Neural cell (in vitro differentiated cells): Measurements from ENCODE around the gene OTOG. TPM values are rescaled to one million over a fixed set of nuclear protein-coding genes. Genes with fewer than 3 reads are reported as not detected.

Experiments used
- H2AFZ ChIP-seq: fragments of 200-600, 300-800 bp; sonication (generic), shearing (Covaris generic); 2 replicates; pipeline ENCODE4 v1.6.0; 2014; ENCODE audit warnings: low read depth, mild to moderate bottlenecking, antibody characterized with exemption, low read length, moderate library complexity
- H3F3A ChIP-seq: fragments of 200-600 bp; shearing (Covaris generic); 2 replicates; pipeline ENCODE4 v1.6.1; 2016; ENCODE audit warnings: mild to moderate bottlenecking, moderate library complexity, mixed read lengths, antibody characterized with exemption, low read length; ENCODE audit not compliant: insufficient read depth, poor library complexity, severe bottlenecking
- H3K27ac ChIP-seq: fragments of 200-600, 300-800 bp; sonication (generic), shearing (Covaris generic); 2 replicates; pipeline ENCODE4 v1.5.1; 2014; ENCODE audit warnings: mild to moderate bottlenecking, low read length, moderate library complexity
- H3K27me3 ChIP-seq: fragments of 300-800, 200-600 bp; sonication (generic), shearing (Covaris generic); 2 replicates; pipeline ENCODE4 v1.6.0; 2014; ENCODE audit warnings: mild to moderate bottlenecking, low read depth, low read length, moderate library complexity; ENCODE audit not compliant: insufficient read depth
- H3K36me3 ChIP-seq: fragments of 300-800, 200-600 bp; sonication (generic), shearing (Covaris generic); 2 replicates; pipeline ENCODE4 v1.5.1; 2014; ENCODE audit warnings: mild to moderate bottlenecking, antibody characterized with exemption, low read length, moderate library complexity; ENCODE audit not compliant: insufficient read depth
- H3K4me2 ChIP-seq: fragments of 300-800, 200-600 bp; sonication (generic), shearing (Covaris generic); 2 replicates; pipeline ENCODE4 v1.6.0; 2014; ENCODE audit warnings: mild to moderate bottlenecking, low read length
- H3K4me3 ChIP-seq: fragments of 300-800, 200-600 bp; sonication (generic), shearing (Covaris generic); 2 replicates; pipeline ENCODE4 v1.5.1; 2014; ENCODE audit warnings: mild to moderate bottlenecking, low read length, moderate library complexity
- H3K79me2 ChIP-seq: fragments of 200-600 bp; shearing (Covaris generic); replicated peaks from 2 replicates; pipeline ENCODE4 v1.6.0; 2014; ENCODE audit warnings: mild to moderate bottlenecking, low read length, moderate library complexity; ENCODE audit not compliant: insufficient read depth
- H3K9ac ChIP-seq: fragments of 300-800, 200-600 bp; sonication (generic), shearing (Covaris generic); 2 replicates; pipeline ENCODE4 v1.6.1; 2016; ENCODE audit warnings: mild to moderate bottlenecking, low read length, mixed read lengths
- H3K9me2 ChIP-seq: fragments of 200-600 bp; shearing (Covaris generic); 2 replicates; pipeline ENCODE4 v1.6.1; 2016; ENCODE audit warnings: mild to moderate bottlenecking, low read length, mixed read lengths; ENCODE audit not compliant: insufficient read depth
- H3K9me3 ChIP-seq: fragments of 200-600, 300-800 bp; sonication (generic), shearing (Covaris generic); 2 replicates; pipeline ENCODE4 v1.6.1; 2016; ENCODE audit warnings: mild to moderate bottlenecking, mixed run types, low read length, moderate library complexity, mixed read lengths
- H4K20me1 ChIP-seq: fragments of 200-600 bp; shearing (Covaris generic); 2 replicates; pipeline ENCODE4 v1.6.1; 2016; ENCODE audit warnings: mild to moderate bottlenecking, mixed run types; ENCODE audit not compliant: insufficient read depth
- CTCF ChIP-seq: fragments of 450-650 bp; IDR thresholded peaks from 2 replicates; pipeline ENCODE4 v1.5.1; 2014; ENCODE audit warnings: antibody characterized with exemption, mild to moderate bottlenecking, moderate library complexity; ENCODE audit not compliant: poor library complexity, severe bottlenecking
- EP300 ChIP-seq: fragments of 450-650 bp; conservative IDR thresholded peaks from 2 replicates; pipeline ENCODE4 v1.6.1; 2014; ENCODE audit warnings: antibody characterized with exemption, mild to moderate bottlenecking, moderate library complexity; ENCODE audit not compliant: poor library complexity, severe bottlenecking
- EZH2 ChIP-seq: fragments of 200-600, 300-800 bp; shearing (Covaris generic), sonication (generic); IDR thresholded peaks from 2 replicates; pipeline ENCODE4 v1.6.1; 2014; ENCODE audit warnings: antibody characterized with exemption, low read length, borderline replicate concordance, mild to moderate bottlenecking; ENCODE audit not compliant: insufficient read depth, poor library complexity, severe bottlenecking
- MXI1 ChIP-seq: fragments of 450-650 bp; conservative IDR thresholded peaks from 2 replicates; pipeline ENCODE4 v1.6.1; 2014; ENCODE audit warnings: antibody characterized with exemption, mild to moderate bottlenecking; ENCODE audit not compliant: poor library complexity, severe bottlenecking
- POLR2AphosphoS5 ChIP-seq: IDR thresholded peaks from 2 replicates; pipeline ENCODE4 v1.6.1; 2012
- RAD21 ChIP-seq: fragments of 450-650 bp; conservative IDR thresholded peaks from 2 replicates; pipeline ENCODE4 v1.6.1; 2014; ENCODE audit warnings: antibody characterized with exemption, mild to moderate bottlenecking, moderate library complexity
- REST ChIP-seq: IDR thresholded peaks from 2 replicates; pipeline ENCODE4 v1.6.1; 2012; ENCODE audit warnings: borderline replicate concordance
- SMC3 ChIP-seq: fragments of 450-650 bp; conservative IDR thresholded peaks from 2 replicates; pipeline ENCODE4 v1.6.1; 2014; ENCODE audit warnings: antibody characterized with exemption, mild to moderate bottlenecking, moderate library complexity; ENCODE audit not compliant: poor library complexity
- TAF1 ChIP-seq: IDR thresholded peaks from 2 replicates; pipeline ENCODE4 v1.6.1; 2012; ENCODE audit warnings: low read depth
- polyA plus RNA-seq: library from polyadenylated mRNA; depleted of rRNA; stranded (reverse); fragments of >200 nt; gene quantifications from 2 replicates; pipeline ENCODE4 v1.2.3, GENCODE V29; 2014

Gene OTOG
- polyA plus RNA-seq, 1 donor from 2014 or later, result not detected

- Histone ChIP-seq H3K27ac (no peak overlapping the region), H3K9ac (no peak overlapping the region), H3K36me3 (no peaks in the 10 kb centered on the region), H3K4me3 (no peak overlapping the region), H3F3A (no peaks in the 10 kb centered on the region), H3K79me2 (no peaks in the 10 kb centered on the region), H3K9me2 (no peaks in the 10 kb centered on the region), H3K9me3 (no peaks in the 10 kb centered on the region), H2AFZ (no peak overlapping the region), H4K20me1 (no peaks in the 10 kb centered on the region), H3K27me3 (no peaks in the 10 kb centered on the region), H3K4me2 (no peak overlapping the region)
- no peak for TF ChIP-seq REST
- no peak for TF ChIP-seq EZH2
- TF ChIP-seq TAF1, result no peak
- no peak for TF ChIP-seq SMC3
- TF ChIP-seq CTCF, result no peak
- TF ChIP-seq EP300, result no peak
- no peak for TF ChIP-seq RAD21
- no peak for TF ChIP-seq MXI1
- TF ChIP-seq POLR2AphosphoS5, result no peak
These were observed 27.8 kb upstream of the OTOG start for GRCh38 chr11:17519061-17519885.

- Histone ChIP-seq H3F3A (no peaks in the 10 kb centered on the region), H4K20me1 (no peaks in the 10 kb centered on the region), H3K79me2 (no peaks in the 10 kb centered on the region), H3K4me2 (no peak overlapping the region), H3K9ac (no peak overlapping the region), H3K36me3 (no peaks in the 10 kb centered on the region), H3K27me3 (no peaks in the 10 kb centered on the region), H3K4me3 (no peak overlapping the region), H2AFZ (no peak overlapping the region), H3K9me3 (no peaks in the 10 kb centered on the region), H3K27ac (no peak overlapping the region), H3K9me2 (no peaks in the 10 kb centered on the region)
- TF ChIP-seq REST (no peak), RAD21 (no peak), POLR2AphosphoS5 (no peak), CTCF (no peak), MXI1 (no peak), SMC3 (no peak), EZH2 (no peak), EP300 (no peak)
These were observed 25.8 kb upstream of the OTOG start for GRCh38 chr11:17521106-17521900.
